ENCODE data around the gene LOXL3.

Gene LOXL3

GRCh38 chr2:74507926-74508520 lies 45.7 kb downstream of the LOXL3 start:
- Histone ChIP-seq H3K36me3 (ENCODE audit: insufficient read depth, low read length) (no peaks in the 10 kb centered on the region), H3K9me3 (ENCODE audit: insufficient read depth, low read depth, low read length) (no peaks in the 10 kb centered on the region), H3K4me3 (ENCODE audit: low read length, poor library complexity, severe bottlenecking) (peak overlapping the region; percentile 86), H3K9me2 (replicated peaks; ENCODE audit: low read depth, low read length) (no peaks in the 10 kb centered on the region), H3K4me2 (ENCODE audit: low read depth, low read length, poor library complexity, severe bottlenecking) (peak overlapping the region; percentile 99), H4K20me1 (ENCODE audit: insufficient read depth, low read length, poor library complexity, severe bottlenecking) (no peaks in the 10 kb centered on the region), H3K27me3 (ENCODE audit: insufficient read depth, low read length, poor library complexity, severe bottlenecking) (peaks cover 3% of the 10 kb centered on the region), H3K79me2 (ENCODE audit: insufficient read depth, low read length) (peaks cover 17% of the 10 kb centered on the region; the same call in 1 of the 2 replicates), H3F3A (ENCODE audit: low read depth) (no peaks in the 10 kb centered on the region), H3K9ac (ENCODE audit: low read depth, low read length, poor library complexity, severe bottlenecking) (peak overlapping the region; percentile 85), H3K4me1 (ENCODE audit: insufficient read depth, low read length, poor library complexity, severe bottlenecking) (peaks cover 21% of the 10 kb centered on the region), H2AFZ (ENCODE audit: low read length) (peak overlapping the region; percentile 96)
- TF ChIP-seq CTCF (conservative IDR thresholded peaks at IDR 0.05; ENCODE audit: low read length) (no peak), EZH2phosphoT487 (IDR thresholded peaks at IDR 0.05; ENCODE audit: borderline replicate concordance) (no peak)

GRCh38 chr2:74507145-74507925 lies 46.4 kb downstream of the LOXL3 start, which contains the start of gene PCGF1:
TSS of gene PCGF1 (minus strand) at chr2:74507695. CDS start at chr2:74507668, 27 bp downstream.
- Histone ChIP-seq H3F3A (ENCODE audit: low read depth) (no peaks in the 10 kb centered on the region), H3K4me3 (ENCODE audit: low read length, poor library complexity, severe bottlenecking) (peak within 1 kb of the TSS; percentile 86), H3K36me3 (ENCODE audit: insufficient read depth, low read length) (no peaks in the 10 kb centered on the region), H3K9me3 (ENCODE audit: insufficient read depth, low read depth, low read length) (no peaks in the 10 kb centered on the region), H2AFZ (ENCODE audit: low read length) (peak within 1 kb of the TSS; percentile 96), H3K9ac (ENCODE audit: low read depth, low read length, poor library complexity, severe bottlenecking) (peak within 1 kb of the TSS; percentile 85), H3K4me2 (ENCODE audit: low read depth, low read length, poor library complexity, severe bottlenecking) (peak within 1 kb of the TSS; percentile 99), H3K9me2 (replicated peaks; ENCODE audit: low read depth, low read length) (no peaks in the 10 kb centered on the region), H3K79me2 (ENCODE audit: insufficient read depth, low read length) (peaks cover 21% of the 10 kb centered on the region), H3K4me1 (ENCODE audit: insufficient read depth, low read length, poor library complexity, severe bottlenecking) (peaks cover 24% of the 10 kb centered on the region), H4K20me1 (ENCODE audit: insufficient read depth, low read length, poor library complexity, severe bottlenecking) (no peaks in the 10 kb centered on the region), H3K27me3 (ENCODE audit: insufficient read depth, low read length, poor library complexity, severe bottlenecking) (no peaks in the 10 kb centered on the region)
- TF ChIP-seq EZH2phosphoT487 (IDR thresholded peaks at IDR 0.05; ENCODE audit: borderline replicate concordance): no peak
- peak; percentile 71 for TF ChIP-seq CTCF (conservative IDR thresholded peaks at IDR 0.05; ENCODE audit: low read length)

- no peak overlapping the region for H2AFZ ChIP-seq (ENCODE audit: low read length)
- H3K36me3 ChIP-seq (ENCODE audit: insufficient read depth, low read length): no peaks in the 10 kb centered on the region
- no peaks in the 10 kb centered on the region for H3K27me3 ChIP-seq (ENCODE audit: insufficient read depth, low read length, poor library complexity, severe bottlenecking)
- H3K79me2 ChIP-seq (ENCODE audit: insufficient read depth, low read length): peaks cover 23% of the 10 kb centered on the region
- H3K9me2 ChIP-seq (replicated peaks; ENCODE audit: low read depth, low read length): no peaks in the 10 kb centered on the region
- peak overlapping the region; percentile 85 for H3K9ac ChIP-seq (ENCODE audit: low read depth, low read length, poor library complexity, severe bottlenecking)
- H3K9me3 ChIP-seq (ENCODE audit: insufficient read depth, low read depth, low read length): no peaks in the 10 kb centered on the region
- no peaks in the 10 kb centered on the region for H4K20me1 ChIP-seq (ENCODE audit: insufficient read depth, low read length, poor library complexity, severe bottlenecking)
- H3F3A ChIP-seq (ENCODE audit: low read depth): no peaks in the 10 kb centered on the region
- TF ChIP-seq EZH2phosphoT487 (IDR thresholded peaks at IDR 0.05; ENCODE audit: borderline replicate concordance) (no peak), CTCF (conservative IDR thresholded peaks at IDR 0.05; ENCODE audit: low read length) (no peak)
- peak overlapping the region; percentile 86 for H3K4me3 ChIP-seq (ENCODE audit: low read length, poor library complexity, severe bottlenecking)
- peaks cover 27% of the 10 kb centered on the region for H3K4me1 ChIP-seq (ENCODE audit: insufficient read depth, low read length, poor library complexity, severe bottlenecking)
- H3K4me2 ChIP-seq (ENCODE audit: low read depth, low read length, poor library complexity, severe bottlenecking): peak overlapping the region; percentile 99
These were observed 48.1 kb downstream of the LOXL3 start for GRCh38 chr2:74505448-74506246.

All from Loucy (cell line).